H1 (cell line): ENCODE results near the gene ALS2CL.

Experiments used
- SIX5 ChIP-seq: IDR thresholded peaks from 2 replicates; pipeline ENCODE4 v1.6.1; 2011; ENCODE audit warnings: mild to moderate bottlenecking, low read depth, low read length
- TF ChIP-seq, protein P1 (sequence below), 3 experiments: IDR thresholded peaks; 1 replicate in 2 of 3; 2 replicates in 1 of 3; pipeline versions ENCODE4 v1.5.1 to v1.6.1; 2011; ENCODE audit warnings: low read length in 3 of 3, mild to moderate bottlenecking in 3 of 3, inconsistent platforms in 2 of 3, low read depth in 1 of 3, moderate library complexity in 1 of 3; ENCODE audit not compliant: insufficient read depth in 1 of 3; ENCODE audit errors: control extremely low read depth in 1 of 3

- TF ChIP-seq, protein P1, sequence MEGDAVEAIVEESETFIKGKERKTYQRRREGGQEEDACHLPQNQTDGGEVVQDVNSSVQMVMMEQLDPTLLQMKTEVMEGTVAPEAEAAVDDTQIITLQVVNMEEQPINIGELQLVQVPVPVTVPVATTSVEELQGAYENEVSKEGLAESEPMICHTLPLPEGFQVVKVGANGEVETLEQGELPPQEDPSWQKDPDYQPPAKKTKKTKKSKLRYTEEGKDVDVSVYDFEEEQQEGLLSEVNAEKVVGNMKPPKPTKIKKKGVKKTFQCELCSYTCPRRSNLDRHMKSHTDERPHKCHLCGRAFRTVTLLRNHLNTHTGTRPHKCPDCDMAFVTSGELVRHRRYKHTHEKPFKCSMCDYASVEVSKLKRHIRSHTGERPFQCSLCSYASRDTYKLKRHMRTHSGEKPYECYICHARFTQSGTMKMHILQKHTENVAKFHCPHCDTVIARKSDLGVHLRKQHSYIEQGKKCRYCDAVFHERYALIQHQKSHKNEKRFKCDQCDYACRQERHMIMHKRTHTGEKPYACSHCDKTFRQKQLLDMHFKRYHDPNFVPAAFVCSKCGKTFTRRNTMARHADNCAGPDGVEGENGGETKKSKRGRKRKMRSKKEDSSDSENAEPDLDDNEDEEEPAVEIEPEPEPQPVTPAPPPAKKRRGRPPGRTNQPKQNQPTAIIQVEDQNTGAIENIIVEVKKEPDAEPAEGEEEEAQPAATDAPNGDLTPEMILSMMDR (IDR thresholded peaks at IDR 0.05; ENCODE audit: control extremely low read depth in 1 of 3, insufficient read depth in 1 of 3, low read depth in 1 of 3, low read length in 3 of 3), result no peak
- no peak for TF ChIP-seq SIX5
Observed at GRCh38 chr3:46711305-46711704, 17.8 kb upstream of the ALS2CL start.
